NCI-H526 (cell line): ENCODE results near the gene TNNT1.
A peak's percentile ranks its signal among the peaks of the same experiment; 100 is the strongest.

Experiments
- DNase-seq, 2 experiments: peaks; one replicate each; lab custom pipeline; 2025; lab: John Stamatoyannopoulos, UW

The TNNT1 gene

GRCh38 chr19:55088543-55089341 lies 60.3 kb downstream of the TNNT1 start:
- DNase-seq: peak in 1 of 2 experiments; percentile 88

GRCh38 chr19:55088021-55088451 lies 61.0 kb downstream of the TNNT1 start:
- DNase-seq: no peak

- no peak for DNase-seq
Measured at GRCh38 chr19:55087542-55087901, 61.5 kb downstream of the TNNT1 start.

GRCh38 chr19:55086730-55087541 lies 62.1 kb downstream of the TNNT1 start:
- DNase-seq: peak; percentile 87 to 98

- no peak for DNase-seq
Measured at GRCh38 chr19:55085923-55086715, 62.9 kb downstream of the TNNT1 start.

GRCh38 chr19:55084416-55084815 lies 64.6 kb downstream of the TNNT1 start:
- no peak for DNase-seq

- DNase-seq: no peak
Measured at GRCh38 chr19:55083004-55083850, 65.8 kb downstream of the TNNT1 start.
